Chondrocyte (in vitro differentiated cells): ENCODE results near the gene SELENOO. TPM values are rescaled to one million over a fixed set of nuclear protein-coding genes. Genes with fewer than 3 reads are reported as not detected.
A peak's percentile ranks its signal among the peaks of the same experiment; 100 is the strongest.

ENCODE experiments used
- DNase-seq: peaks from one replicate; pipeline ENCODE4 v3.0.0; 2021; ENCODE audit warnings: mixed read lengths, low spot score
- H3K27ac Mint-ChIP-seq: one replicate; pipeline ENCODE4 v1.8.0; 2021; ENCODE audit warnings: mild to moderate bottlenecking, moderate library complexity, mixed read lengths; ENCODE audit not compliant: unreplicated experiment
- H3K27me3 Mint-ChIP-seq: 2 replicates; pipeline ENCODE4 v1.8.0; 2021; ENCODE audit warnings: low read depth, mixed read lengths
- H3K36me3 Mint-ChIP-seq: 2 replicates; pipeline ENCODE4 v1.8.0; 2021; ENCODE audit warnings: low read depth, mixed read lengths
- H3K4me1 Mint-ChIP-seq: 2 replicates; pipeline ENCODE4 v1.8.0; 2021; ENCODE audit warnings: low read depth, mild to moderate bottlenecking, mixed read lengths
- H3K4me3 Mint-ChIP-seq: one replicate; pipeline ENCODE4 v1.8.0; 2021; ENCODE audit warnings: mild to moderate bottlenecking, moderate library complexity, mixed read lengths; ENCODE audit not compliant: unreplicated experiment
- H3K9me3 Mint-ChIP-seq: 2 replicates; pipeline ENCODE4 v1.8.0; 2021; ENCODE audit warnings: low read depth, mixed read lengths
- CTCF ChIP-seq: fragments of 200-600 bp; sonication (generic); IDR thresholded peaks from 2 replicates; pipeline ENCODE4 v1.5.0; 2021; ENCODE audit warnings: antibody characterized with exemption, mild to moderate bottlenecking, moderate library complexity
- total RNA-seq: library from RNA; stranded (reverse); gene quantifications from 3 replicates; pipeline ENCODE4 v1.2.1, GENCODE V29; 2021

The SELENOO gene
- total RNA-seq, 1 donor from 2014 or later = 17.1 TPM

GRCh38 chr22:50250555-50251476, 50.0 kb downstream of the SELENOO start, which contains the start of gene HDAC10:
Gene HDAC10 (minus strand): TSS chr22:50251265. CDS start chr22:50251032, 233 bp downstream.
- Mint-ChIP-seq H3K9me3 (no peaks in the 10 kb centered on the region), H3K27ac (peak within 1 kb of the TSS; percentile 79), H3K4me3 (peak within 1 kb of the TSS; percentile 78), H3K36me3 (peaks cover 5% of the 10 kb centered on the region), H3K27me3 (no peaks in the 10 kb centered on the region), H3K4me1 (peaks cover 12% of the 10 kb centered on the region)
- TF ChIP-seq CTCF = no peak
- DNase-seq = no peak

- Mint-ChIP-seq H3K27ac (peak overlapping the region; percentile 27), H3K4me1 (peaks cover 8% of the 10 kb centered on the region), H3K9me3 (no peaks in the 10 kb centered on the region), H3K27me3 (no peaks in the 10 kb centered on the region), H3K4me3 (peak overlapping the region; percentile 22), H3K36me3 (peaks cover 5% of the 10 kb centered on the region)
- TF ChIP-seq CTCF = no peak
- DNase-seq = no peak
Observed at GRCh38 chr22:50251477-50252081, 50.8 kb downstream of the SELENOO start.

GRCh38 chr22:50252082-50253045, 51.6 kb downstream of the SELENOO start:
- no peaks in the 10 kb centered on the region for H3K27me3 Mint-ChIP-seq
- DNase-seq = no peak
- TF ChIP-seq CTCF = peak; percentile 85
- no peak overlapping the region for H3K27ac Mint-ChIP-seq
- no peak overlapping the region for H3K4me3 Mint-ChIP-seq
- peaks cover 8% of the 10 kb centered on the region for H3K4me1 Mint-ChIP-seq
- H3K9me3 Mint-ChIP-seq = no peaks in the 10 kb centered on the region
- H3K36me3 Mint-ChIP-seq = peaks cover 3% of the 10 kb centered on the region

- Mint-ChIP-seq H3K9me3 (no peaks in the 10 kb centered on the region), H3K27me3 (no peaks in the 10 kb centered on the region), H3K4me3 (no peak overlapping the region), H3K27ac (no peak overlapping the region), H3K36me3 (peaks cover 2% of the 10 kb centered on the region), H3K4me1 (peaks cover 8% of the 10 kb centered on the region)
- DNase-seq = no peak
- TF ChIP-seq CTCF = no peak
Observed at GRCh38 chr22:50253046-50253915, 52.5 kb downstream of the SELENOO start.
